Cerebellar cortex (tissue), 1 donor: Measurements from ENCODE around the gene HPN.
A peak's percentile ranks its signal among the peaks of the same experiment; 100 is the strongest.
"Not testable (repeated sequence)": the region's sequence is repeated elsewhere in the genome, so short reads cannot be mapped to it uniquely, and the experiment has no call there.

Experiments
- DNase-seq: peaks from one replicate; pipeline ENCODE4 v3.0.0-alpha.2; 2015; ENCODE audit warnings: low spot score

Gene HPN

GRCh38 chr19:35027851-35028599, 13.5 kb upstream of the HPN start:
- DNase-seq, result no peak

GRCh38 chr19:35028600-35028885, 13.0 kb upstream of the HPN start:
- not testable (repeated sequence) for DNase-seq

GRCh38 chr19:35029275-35029736, 12.2 kb upstream of the HPN start:
- DNase-seq, result not testable (repeated sequence)

GRCh38 chr19:35029737-35030256, 11.7 kb upstream of the HPN start:
- DNase-seq, result no peak

- no peak for DNase-seq
Observed at GRCh38 chr19:35030257-35031071, 11.1 kb upstream of the HPN start, which contains the start of gene SCN1B. Gene SCN1B, plus strand, starts transcription at chr19:35030470. Its CDS starts 351 bp downstream, at chr19:35030821.

- DNase-seq, result peak; percentile 63
Observed at GRCh38 chr19:35031072-35031881, 10.2 kb upstream of the HPN start.

GRCh38 chr19:35032356-35032865, 9.1 kb upstream of the HPN start:
- no peak for DNase-seq

- peak; percentile 69 for DNase-seq
Observed at GRCh38 chr19:35033067-35034004, 8.2 kb upstream of the HPN start.

- no peak for DNase-seq
Observed at GRCh38 chr19:35034005-35034502, 7.5 kb upstream of the HPN start.

- DNase-seq, result peak; percentile 45
Observed at GRCh38 chr19:35034588-35035382, 6.7 kb upstream of the HPN start.

GRCh38 chr19:35037716-35038622, 3.6 kb upstream of the HPN start:
- peak; percentile 94 for DNase-seq

GRCh38 chr19:35038623-35039512, 2.7 kb upstream of the HPN start:
- DNase-seq, result no peak

GRCh38 chr19:35039881-35040825, 1.4 kb upstream of the HPN start:
- no peak for DNase-seq

GRCh38 chr19:35040826-35041547, 534 bp upstream of the HPN start:
- DNase-seq, result peak; percentile 54

- no peak for DNase-seq
Observed at GRCh38 chr19:35042056-35042730, 672 bp downstream of the HPN start.
